ENCODE results near the gene PACS1. TPM values are rescaled to one million over a fixed set of nuclear protein-coding genes. Genes with fewer than 3 reads are reported as not detected.
A peak's percentile ranks its signal among the peaks of the same experiment; 100 is the strongest.

Gene PACS1
- total RNA-seq, 2 donors from 2014 or later, result 65.1 to 84.1 TPM

DNA sequence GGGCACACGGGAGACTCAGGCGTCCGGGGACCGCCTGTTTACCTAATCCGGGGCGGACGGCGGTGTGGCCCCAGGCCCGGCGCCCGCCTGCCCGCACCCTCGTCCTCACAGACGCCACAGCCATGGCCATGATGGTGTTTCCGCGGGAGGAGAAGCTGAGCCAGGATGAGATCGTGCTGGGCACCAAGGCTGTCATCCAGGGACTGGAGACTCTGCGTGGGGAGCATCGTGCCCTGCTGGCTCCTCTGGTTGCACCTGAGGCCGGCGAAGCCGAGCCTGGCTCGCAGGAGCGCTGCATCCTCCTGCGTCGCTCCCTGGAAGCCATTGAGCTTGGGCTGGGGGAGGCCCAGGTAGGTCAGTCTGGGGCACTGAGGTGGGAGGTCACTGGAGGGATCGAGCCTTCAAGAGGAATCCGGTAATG is 188.4 kb downstream of the PACS1 start:
- intact Hi-C loops (cut with DNase I), result no loop called here
- no peak for DNase-seq (ENCODE audit: low spot score)

- DNase-seq (ENCODE audit: low spot score), result no peak
- intact Hi-C loops (cut with DNase I), result no loop called here
Observed at GRCh38 chr11:66259225-66259624, 189.2 kb downstream of the PACS1 start.

GRCh38 chr11:66259956-66260355 is 189.9 kb downstream of the PACS1 start:
- intact Hi-C loops (cut with DNase I), result no loop called here

GRCh38 chr11:66261578-66261977 is 191.5 kb downstream of the PACS1 start:
- DNase-seq (ENCODE audit: low spot score), result no peak

More at GRCh38 chr11:66259956-66260355, 189.9 kb downstream of the PACS1 start:
- no peak for DNase-seq (ENCODE audit: low spot score)

DNA sequence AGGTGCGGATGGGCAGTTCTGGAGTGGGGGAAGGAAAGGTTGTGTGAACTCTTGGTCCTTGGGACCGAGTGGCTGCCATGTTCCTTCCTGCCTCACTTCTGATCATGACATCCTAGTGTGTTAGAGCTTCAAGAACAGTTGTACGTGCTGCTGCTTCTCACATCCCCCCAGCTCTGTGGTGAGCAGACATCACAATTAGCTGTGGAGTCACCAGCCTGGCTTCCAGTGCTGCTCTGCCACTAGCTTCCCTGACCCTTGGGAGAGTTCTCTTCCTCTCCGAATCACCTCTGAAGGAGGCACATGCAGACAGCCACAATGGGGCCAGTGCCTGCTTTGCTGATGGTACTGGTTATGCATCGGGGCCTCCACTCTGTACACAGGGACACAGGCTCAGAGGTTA is 192.1 kb downstream of the PACS1 start:
- intact Hi-C loops (cut with DNase I), result no loop called here
- no peak for DNase-seq (ENCODE audit: low spot score)

More at GRCh38 chr11:66261578-66261977, 191.5 kb downstream of the PACS1 start:
- intact Hi-C loops (cut with DNase I), result no loop called here

DNA sequence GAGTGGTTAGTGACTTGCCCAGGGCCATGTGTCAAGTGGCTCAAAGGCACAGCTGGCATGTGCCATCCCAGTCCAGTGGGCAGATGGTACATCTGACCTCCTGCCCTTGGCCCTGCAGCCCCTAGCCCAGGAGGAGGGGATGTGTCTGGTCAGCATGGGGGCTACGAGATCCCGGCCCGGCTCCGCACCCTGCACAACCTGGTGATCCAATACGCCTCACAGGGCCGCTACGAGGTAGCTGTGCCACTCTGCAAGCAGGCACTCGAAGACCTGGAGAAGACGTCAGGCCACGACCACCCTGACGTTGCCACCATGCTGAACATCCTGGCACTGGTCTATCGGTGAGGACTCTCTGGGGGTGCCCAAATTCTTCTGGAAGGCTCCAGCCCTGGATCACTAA is 192.6 kb downstream of the PACS1 start:
- no peak for DNase-seq (ENCODE audit: low spot score)
- intact Hi-C loops (cut with DNase I), result no loop called here

- intact Hi-C loops (cut with DNase I), result no loop called here
- DNase-seq (ENCODE audit: low spot score), result no peak
Observed at GRCh38 chr11:66263231-66263630, 193.2 kb downstream of the PACS1 start.

DNA sequence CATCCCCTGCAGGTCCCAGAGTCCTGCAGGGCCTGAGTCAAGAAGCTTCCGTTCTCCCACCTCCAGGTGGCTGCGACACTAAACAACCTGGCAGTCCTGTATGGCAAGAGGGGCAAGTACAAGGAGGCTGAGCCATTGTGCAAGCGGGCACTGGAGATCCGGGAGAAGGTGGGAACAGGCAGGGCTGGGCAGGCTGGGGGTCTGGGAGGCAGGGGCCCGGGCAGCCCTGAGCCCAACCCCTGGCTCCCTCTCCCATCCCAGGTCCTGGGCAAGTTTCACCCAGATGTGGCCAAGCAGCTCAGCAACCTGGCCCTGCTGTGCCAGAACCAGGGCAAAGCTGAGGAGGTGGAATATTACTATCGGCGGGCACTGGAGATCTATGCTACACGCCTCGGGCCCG is 193.7 kb downstream of the PACS1 start:
- DNase-seq (ENCODE audit: low spot score), result no peak
- intact Hi-C loops (cut with DNase I), result no loop called here

DNA sequence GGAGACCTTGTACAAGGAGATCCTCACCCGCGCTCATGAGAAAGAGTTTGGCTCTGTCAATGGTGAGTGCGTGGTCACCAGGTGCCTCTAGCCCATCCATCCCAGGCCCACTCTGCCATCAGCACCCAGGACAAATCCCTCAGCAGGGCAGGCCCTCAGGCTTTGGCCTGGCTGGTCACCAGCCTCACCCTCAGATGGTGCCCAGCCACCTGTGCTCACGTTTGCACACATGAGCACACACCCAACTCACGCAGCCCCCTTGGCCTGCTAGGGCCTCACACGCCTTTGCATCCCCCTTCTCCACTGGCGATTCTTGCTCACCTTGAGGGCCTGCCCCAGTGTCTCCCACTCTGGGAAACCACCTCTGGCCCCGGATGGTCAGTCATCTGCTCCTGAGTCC is 194.3 kb downstream of the PACS1 start:
- DNase-seq (ENCODE audit: low spot score), result no peak
- intact Hi-C loops (cut with DNase I), result no loop called here

DNA sequence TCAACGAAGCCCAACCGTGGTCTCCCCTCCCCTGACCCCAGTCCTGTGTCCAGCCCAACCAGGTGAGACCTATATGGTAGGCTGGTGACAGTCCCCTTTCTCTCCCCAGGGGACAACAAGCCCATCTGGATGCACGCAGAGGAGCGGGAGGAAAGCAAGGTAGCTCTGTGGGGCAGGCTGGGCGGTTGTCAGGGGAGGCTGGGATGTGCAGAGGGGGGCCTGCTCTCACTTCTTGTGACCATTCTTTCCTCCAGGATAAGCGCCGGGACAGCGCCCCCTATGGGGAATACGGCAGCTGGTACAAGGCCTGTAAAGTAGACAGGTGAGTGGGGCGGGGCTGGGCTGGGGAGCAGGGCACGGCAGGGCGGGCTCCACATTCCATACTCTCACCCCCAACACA is 194.8 kb downstream of the PACS1 start:
- no peak for DNase-seq (ENCODE audit: low spot score)
- intact Hi-C loops (cut with DNase I), result no loop called here

DNA sequence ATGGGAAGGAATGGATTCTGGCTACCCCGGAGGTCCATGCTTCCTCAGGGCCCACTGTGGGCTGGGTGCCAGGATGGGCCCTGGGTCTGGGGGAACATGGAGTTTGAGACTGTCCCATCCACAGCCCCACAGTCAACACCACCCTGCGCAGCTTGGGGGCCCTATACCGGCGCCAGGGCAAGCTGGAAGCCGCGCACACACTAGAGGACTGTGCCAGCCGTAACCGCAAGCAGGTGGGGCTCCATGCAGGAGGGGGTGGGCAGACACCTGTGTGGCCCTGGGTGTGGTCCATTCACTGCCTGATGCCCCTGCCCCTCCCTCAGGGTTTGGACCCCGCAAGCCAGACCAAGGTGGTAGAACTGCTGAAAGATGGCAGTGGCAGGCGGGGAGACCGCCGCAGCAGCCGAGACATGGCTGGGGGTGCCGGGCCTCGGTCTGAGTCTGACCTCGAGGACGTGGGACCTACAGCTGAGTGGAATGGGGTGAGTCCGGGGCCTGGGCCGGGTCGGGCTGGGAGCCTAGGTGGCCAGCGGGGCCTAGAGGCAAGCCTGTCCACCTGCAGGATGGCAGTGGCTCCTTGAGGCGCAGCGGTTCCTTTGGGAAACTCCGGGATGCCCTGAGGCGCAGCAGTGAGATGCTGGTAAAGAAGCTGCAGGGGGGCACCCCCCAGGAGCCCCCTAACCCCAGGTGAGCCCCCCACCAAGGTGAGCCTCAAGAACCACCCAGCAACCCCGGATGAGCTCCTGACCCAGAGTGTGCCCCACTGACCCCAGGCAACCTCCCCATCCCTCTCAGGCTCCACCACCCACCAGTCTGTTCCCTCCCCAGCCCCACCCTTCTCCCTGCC is 195.7 kb downstream of the PACS1 start:
- intact Hi-C loops (cut with DNase I), result no loop called here
- no peak for DNase-seq (ENCODE audit: low spot score)

DNA sequence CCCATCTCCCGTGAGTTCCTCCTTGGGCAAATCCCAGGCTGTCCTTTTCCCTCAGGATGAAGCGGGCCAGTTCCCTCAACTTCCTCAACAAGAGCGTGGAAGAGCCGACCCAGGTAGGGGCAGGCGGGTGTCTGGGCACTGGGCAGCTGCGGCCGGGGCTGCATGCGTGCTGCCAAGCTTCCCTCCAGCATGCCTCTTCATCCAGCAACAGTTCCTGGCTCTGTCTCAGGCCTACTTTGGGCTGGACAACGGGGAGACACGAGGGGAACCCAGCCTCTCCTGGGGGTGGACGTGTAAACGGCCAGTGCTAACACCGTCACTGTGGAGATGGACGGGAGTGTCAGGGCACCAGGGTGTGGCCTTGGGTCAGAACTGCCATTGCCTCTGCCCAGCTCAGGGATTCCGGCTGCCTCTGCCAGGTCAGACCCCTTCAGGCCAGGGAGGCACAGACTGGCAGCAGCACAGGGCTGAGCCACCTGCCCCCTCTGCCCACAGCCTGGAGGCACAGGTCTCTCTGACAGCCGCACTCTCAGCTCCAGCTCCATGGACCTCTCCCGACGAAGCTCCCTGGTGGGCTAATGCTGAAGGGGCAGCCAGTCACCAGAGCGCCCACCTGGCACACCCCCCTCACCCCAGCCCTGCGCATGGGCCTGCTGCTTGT is 196.4 kb downstream of the PACS1 start:
- no peak for DNase-seq (ENCODE audit: low spot score)
- intact Hi-C loops (cut with DNase I), result no loop called here

DNA sequence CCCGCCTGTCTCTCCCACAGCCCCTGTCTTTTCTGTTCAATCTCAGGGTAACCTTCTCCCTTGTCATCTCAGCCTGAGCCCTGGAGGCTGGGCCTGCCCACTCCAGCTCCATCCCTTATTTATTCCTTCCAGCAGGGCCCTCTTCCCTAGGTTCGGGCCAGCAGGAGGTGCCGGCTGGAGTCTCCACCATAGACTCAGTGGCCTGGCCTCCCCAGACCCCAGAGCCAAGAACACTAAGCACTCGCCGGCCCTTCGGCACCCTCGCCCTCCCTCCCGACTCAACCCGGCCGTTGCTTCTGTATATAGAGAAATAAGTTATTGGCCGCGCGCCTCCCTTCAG is 196.9 kb downstream of the PACS1 start:
- intact Hi-C loops (cut with DNase I), result no loop called here
- no peak for DNase-seq (ENCODE audit: low spot score)

DNA sequence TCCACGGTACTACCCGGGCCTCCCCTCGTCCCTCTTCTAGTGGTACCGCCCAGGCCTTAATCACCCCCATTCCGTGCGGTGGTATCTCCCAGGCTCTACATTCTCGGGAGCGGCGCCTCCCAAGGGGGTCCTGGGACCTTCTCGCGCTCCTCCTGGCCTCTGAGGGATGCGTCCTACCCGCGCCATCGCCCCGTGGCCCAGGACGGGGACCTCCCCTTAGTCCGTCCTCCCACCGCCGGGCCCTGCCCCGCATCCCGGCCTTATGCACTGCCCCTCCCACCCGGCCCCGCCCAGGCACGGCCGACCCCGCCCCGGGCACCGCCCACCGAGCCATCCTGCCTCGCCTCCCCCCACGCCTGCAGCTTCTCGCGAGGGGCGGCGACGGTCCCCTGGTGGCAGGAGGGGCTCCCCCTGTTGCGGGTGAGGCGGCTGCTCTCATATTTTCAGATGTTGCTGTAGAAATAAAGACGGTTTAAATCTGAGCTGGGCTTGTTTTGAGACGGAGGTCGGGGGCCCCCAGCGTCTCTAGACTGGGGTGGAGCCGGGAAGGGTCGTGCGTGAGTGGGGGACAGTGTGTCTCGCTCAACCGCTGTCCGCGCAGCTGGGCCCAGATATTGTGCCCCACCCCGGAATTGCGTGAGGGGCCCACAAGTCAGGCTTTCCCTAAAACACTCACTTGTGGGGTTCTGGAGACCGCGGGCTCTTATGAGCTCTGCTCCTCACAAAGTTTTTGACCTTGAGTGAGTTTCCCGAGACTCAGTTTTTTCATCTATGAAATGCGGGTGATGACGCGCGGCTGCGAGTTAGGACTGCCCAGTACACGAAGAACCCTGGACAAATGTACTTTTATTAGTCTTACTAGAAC is 197.5 kb downstream of the PACS1 start:
- DNase-seq (ENCODE audit: low spot score), result peak; percentile 97
- intact Hi-C loops (cut with DNase I), result no loop called here

DNA sequence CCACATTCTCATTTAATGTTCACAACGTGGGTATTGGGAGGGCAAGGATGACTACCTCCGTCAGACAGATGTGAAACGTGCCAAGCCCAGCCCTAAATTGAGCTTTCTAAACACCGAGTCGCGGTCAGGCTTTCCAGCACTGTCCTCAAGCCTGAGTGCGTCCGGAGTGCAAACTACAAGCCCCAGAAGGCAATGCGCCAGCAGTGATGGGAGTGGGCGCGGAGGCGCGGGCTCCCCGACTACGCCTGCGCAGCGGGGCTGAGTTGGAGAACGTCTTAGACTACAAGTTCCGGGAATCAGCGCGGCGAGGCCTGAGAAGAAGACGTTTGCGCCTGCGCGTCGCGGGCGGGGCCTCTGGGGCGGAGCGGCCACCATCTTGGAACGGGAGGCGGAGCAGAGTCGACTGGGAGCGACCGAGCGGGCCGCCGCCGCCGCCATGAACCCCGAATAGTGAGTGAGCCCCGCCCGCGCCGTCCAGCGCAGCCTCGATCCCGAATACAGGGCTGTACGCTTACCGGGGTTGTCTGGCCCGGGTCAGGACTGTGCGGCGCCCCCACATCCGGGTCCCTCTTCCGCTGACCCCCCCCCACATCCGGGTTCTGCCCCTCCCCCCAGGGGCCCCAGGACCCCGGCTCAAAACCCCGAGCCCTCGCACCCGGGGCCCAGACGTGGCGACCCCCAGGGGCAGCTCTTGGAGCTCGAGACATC is 198.3 kb downstream of the PACS1 start, which contains the start of gene RAB1B:
Gene RAB1B (plus strand): TSS at position 396 of the 708 bp plus-strand sequence. CDS start 41 bp downstream, at position 437.
- intact Hi-C loops (cut with DNase I), result no loop called here
- peak; percentile 100 for DNase-seq (ENCODE audit: low spot score)

GRCh38 chr11:66268952-66269905 is 199.2 kb downstream of the PACS1 start:
- no peak for DNase-seq (ENCODE audit: low spot score)
- intact Hi-C loops (cut with DNase I), result no loop called here

DNA sequence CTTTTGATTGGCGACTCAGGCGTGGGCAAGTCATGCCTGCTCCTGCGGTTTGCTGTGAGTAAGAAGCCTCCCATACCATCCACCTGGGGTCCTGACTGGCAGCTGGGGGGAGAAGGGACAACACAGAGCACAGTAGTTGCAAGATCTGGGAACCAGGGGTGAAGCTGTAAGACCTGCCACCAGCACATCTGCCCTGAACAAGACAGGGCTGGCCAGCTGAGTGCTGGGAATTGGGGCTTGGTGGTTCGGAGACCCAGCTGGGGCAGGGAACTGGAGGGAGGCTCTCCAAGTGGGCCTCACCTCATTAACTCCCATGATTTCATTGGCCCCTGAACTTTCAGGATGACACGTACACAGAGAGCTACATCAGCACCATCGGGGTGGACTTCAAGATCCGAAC is 201.7 kb downstream of the PACS1 start:
- intact Hi-C loops (cut with DNase I), result no loop called here
- no peak for DNase-seq (ENCODE audit: low spot score)

GRCh38 chr11:66272596-66272995 is 202.5 kb downstream of the PACS1 start:
- intact Hi-C loops (cut with DNase I), result no loop called here
- DNase-seq (ENCODE audit: low spot score), result no peak
